ENCODE results near the gene ALPL.

The ALPL gene

GRCh38 chr1:21584096-21584495 lies 74.9 kb downstream of the ALPL start:
- no peak for DNase-seq

GRCh38 chr1:21585037-21585436 lies 75.8 kb downstream of the ALPL start:
- DNase-seq: no peak

- DNase-seq: no peak
Measured at GRCh38 chr1:21586222-21586621, 77.0 kb downstream of the ALPL start.

GRCh38 chr1:21586846-21587601 lies 77.8 kb downstream of the ALPL start:
- DNase-seq: no peak

- no peak for DNase-seq
Measured at GRCh38 chr1:21587602-21587953, 78.4 kb downstream of the ALPL start.

- no peak for DNase-seq
Measured at GRCh38 chr1:21589618-21590017, 80.4 kb downstream of the ALPL start.

- no peak for DNase-seq
Measured at GRCh38 chr1:21590126-21590880, 81.1 kb downstream of the ALPL start.

- no peak for DNase-seq
Measured at GRCh38 chr1:21590934-21591333, 81.7 kb downstream of the ALPL start.

GRCh38 chr1:21592086-21592865 lies 83.1 kb downstream of the ALPL start:
- no peak for DNase-seq

- no peak for DNase-seq
Measured at GRCh38 chr1:21593231-21593630, 84.0 kb downstream of the ALPL start.

- DNase-seq: no peak
Measured at GRCh38 chr1:21594501-21594900, 85.3 kb downstream of the ALPL start.

- no peak for DNase-seq
Measured at GRCh38 chr1:21594935-21595897, 86.0 kb downstream of the ALPL start.

GRCh38 chr1:21596174-21596573 lies 87.0 kb downstream of the ALPL start:
- no peak for DNase-seq

- no peak for DNase-seq
Measured at GRCh38 chr1:21596628-21597027, 87.4 kb downstream of the ALPL start.

- DNase-seq: no peak
Measured at GRCh38 chr1:21597753-21598152, 88.5 kb downstream of the ALPL start.

- no peak for DNase-seq
Measured at GRCh38 chr1:21598417-21598816, 89.2 kb downstream of the ALPL start.

GRCh38 chr1:21598904-21599303 lies 89.7 kb downstream of the ALPL start:
- DNase-seq: no peak

GRCh38 chr1:21599402-21599801 lies 90.2 kb downstream of the ALPL start:
- no peak for DNase-seq

GRCh38 chr1:21601278-21602048 lies 92.2 kb downstream of the ALPL start:
- no peak for DNase-seq

GRCh38 chr1:21603177-21604138 lies 94.2 kb downstream of the ALPL start:
- no peak for DNase-seq

Data from NCI-H774 (cell line).